OCI-M2 (cell line): ENCODE data around the gene SMIM43.
A peak's percentile ranks its signal among the peaks of the same experiment; 100 is the strongest.

Experiments
- DNase-seq: peaks from one replicate; lab custom pipeline; 2025; ENCODE audit not compliant: unreplicated experiment; lab: John Stamatoyannopoulos, UW

SMIM43 gene

DNA sequence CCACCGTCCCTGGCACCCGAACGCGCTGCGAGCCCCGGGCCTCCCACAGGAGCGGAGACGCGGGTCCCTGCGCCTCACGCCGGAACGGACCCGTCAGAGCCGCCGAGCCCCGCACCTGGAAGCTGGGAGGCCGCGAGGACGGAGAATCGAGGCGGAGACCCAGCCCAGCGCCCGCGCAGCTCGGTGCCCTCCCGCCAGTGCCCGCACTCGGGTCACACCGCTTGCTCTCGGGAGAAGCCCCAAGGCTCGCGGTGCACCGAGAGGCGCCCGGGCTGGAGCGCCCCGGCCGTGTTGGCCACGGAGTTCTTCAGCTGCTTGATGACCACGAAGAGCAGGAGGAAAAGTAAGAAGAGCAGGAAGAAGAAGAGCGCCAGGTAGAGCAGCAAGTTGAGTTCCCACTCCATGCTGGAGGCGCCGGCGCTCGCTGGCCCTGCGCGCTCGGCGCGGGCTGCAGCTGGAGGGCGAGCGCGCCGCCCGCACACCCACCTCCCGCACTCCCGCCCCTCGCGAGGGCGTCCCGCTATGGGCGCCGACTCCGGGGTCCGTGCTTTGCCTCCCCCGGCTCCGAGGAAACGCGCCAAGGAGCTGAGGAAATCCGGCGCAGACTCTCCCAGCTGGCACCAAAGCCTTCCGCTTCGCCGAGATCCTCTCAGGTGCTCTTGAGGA, at the start of gene SMIM43:
Gene SMIM43 (minus strand): TSS at position 463 of the 666 bp plus-strand sequence. CDS start 59 bp downstream, at position 404.
- DNase-seq, result no peak

DNA sequence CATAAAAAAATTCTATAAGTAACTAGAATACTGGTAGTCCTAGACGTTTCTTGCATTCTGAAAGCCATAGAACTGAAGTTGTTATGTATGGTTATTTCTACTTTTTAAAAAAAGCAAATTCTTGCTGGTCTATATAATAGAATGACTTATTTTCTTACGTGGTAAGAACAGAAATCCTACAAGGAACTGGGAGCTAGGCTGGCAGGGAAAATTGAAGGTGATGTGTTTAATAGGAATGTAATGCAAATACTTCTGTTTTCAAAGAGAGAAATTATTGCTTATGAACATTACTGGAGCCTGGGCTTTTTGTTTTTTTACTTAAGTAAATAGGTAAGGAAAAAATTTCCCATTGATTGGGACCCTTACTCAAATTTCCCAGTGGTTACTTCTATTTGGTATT, 49.8 kb upstream of the SMIM43 start:
- DNase-seq, result no peak

DNA sequence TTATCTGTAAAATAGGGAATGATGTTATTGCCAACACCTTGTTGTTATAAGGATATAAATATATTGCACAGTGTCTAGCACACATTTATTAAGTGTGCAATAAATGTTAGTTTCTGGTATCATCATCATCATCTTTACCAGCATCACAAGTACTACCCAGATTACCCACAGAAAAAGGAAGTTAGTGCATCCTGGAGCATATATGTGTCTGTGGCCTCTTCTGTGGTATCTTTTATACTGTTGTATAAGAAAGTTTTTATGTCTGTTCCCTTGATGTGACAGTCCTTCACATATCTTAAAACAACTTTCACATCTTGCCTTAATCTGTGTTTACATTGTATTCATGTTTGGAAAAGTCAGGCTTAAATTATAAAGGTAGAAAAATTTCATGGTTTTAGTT, 46.2 kb upstream of the SMIM43 start:
- DNase-seq, result no peak

DNA sequence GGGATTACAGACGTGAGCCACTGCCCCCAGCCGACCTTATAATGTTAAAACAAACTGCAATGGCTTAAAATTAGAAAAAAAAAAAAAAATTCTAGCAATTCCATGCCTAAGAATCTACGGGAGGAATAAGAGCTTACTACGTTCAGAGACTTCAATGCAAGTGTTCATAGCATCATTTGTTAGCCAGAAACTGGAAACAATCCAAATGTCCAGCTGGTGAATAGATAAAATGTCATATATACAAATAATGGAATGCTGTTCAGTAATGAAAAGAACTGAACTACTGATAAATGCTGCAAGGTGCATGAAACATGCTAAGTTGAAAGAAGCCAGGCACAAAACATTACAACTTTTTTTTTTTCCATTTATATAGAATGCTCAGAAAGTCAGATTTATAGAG, 41.4 kb upstream of the SMIM43 start:
- DNase-seq, result no peak

DNA sequence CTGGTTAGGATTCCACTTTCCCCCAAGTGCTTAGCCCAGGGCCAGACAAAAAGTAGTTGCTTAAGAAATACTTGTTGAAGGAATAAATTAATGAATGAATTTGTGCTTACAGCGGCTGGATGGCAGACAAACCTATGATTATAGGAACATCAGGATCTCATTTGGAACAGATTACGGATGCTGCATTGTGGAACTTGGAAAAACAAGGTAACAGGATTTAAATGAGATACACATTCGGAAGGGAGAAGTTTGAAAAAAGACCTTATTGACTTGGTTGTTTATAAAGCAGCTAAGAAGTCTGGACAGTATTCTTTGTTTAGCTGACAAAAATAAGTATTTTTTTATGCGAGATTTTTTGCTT, 36.7 kb upstream of the SMIM43 start:
- no peak for DNase-seq

DNA sequence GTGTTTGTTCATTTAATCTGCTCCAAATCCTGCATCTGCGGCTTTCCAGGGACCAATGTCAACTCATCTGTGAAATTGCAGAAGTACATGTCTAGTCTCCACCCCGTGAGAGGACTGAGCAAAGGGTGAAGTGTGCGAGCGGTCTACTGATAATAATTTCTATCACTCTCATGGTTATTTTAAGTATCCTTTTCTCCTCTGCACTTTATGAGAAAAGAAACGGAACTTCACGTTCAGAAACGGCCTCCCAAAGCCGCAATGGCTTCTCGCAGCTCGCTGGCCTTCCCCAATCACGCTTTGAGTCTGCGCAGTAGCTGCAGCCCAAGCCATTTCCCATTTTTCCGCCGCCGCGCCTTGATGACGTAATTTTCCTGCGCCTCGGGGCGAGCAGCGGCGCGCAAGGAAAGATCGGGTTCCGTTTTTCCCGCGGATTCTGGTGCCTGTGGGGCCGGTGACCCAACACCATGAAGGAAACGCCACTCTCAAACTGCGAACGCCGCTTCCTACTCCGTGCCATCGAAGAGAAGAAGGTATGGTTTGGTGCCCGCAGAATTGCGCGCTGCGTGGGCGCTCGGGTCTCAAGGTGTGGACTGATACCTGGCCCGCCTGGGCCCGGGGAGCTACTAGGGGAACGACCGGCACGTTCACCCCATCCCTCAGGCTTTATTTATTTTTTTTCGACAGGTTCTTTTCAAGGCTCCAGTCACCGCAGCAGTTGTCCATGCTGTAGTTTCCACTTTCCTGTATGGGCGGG, 36.2 kb upstream of the SMIM43 start, which contains the start of gene EXOSC9:
Gene EXOSC9 (plus strand): TSS at position 363 of the 754 bp plus-strand sequence. CDS start 102 bp downstream, at position 465.
- DNase-seq, result peak; percentile 61

DNA sequence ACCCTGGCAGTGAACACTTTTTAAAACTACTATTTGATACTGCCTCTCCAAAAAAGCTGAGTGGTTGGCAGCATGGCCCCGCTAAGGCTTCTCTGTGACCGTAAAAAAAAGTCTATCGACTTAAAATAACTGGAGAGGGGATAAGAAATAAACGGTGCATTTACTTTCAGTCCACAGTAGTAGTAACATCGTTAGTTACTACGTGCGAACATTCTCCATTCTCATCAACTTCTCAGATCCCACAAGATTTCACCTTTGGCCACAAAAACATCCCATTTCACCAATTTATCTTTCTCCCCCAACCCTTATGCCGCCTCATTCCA, 35.6 kb upstream of the SMIM43 start:
- no peak for DNase-seq

DNA sequence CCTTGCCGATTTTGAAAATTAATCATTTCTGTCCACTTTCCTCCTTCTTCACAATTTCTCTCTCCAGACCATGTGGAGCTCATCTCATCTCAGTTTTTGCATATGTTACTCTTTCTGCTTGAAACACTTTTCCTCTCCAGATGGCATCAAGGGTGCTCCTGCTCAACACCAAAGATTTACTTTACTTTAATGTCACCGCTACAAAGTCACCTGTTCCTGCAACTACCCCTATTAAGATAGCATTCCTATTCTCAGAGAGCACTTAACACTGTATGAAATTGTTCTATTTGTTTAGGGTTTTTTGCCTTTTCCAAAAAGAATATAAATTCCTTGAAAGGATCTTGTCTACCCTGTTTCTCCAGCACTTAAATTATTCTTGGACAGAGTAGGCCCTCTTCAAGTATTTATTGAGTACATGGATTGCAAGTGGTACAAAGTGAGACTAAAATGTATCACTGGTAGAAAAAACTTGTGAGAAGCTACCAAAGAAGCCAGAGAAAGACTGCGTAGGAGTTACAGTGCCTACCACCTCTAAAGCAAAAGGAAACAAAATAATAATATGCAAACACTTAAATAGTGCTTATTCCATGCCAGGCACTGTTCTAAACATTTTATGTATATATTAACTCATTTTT, 35.0 kb upstream of the SMIM43 start:
- no peak for DNase-seq

DNA sequence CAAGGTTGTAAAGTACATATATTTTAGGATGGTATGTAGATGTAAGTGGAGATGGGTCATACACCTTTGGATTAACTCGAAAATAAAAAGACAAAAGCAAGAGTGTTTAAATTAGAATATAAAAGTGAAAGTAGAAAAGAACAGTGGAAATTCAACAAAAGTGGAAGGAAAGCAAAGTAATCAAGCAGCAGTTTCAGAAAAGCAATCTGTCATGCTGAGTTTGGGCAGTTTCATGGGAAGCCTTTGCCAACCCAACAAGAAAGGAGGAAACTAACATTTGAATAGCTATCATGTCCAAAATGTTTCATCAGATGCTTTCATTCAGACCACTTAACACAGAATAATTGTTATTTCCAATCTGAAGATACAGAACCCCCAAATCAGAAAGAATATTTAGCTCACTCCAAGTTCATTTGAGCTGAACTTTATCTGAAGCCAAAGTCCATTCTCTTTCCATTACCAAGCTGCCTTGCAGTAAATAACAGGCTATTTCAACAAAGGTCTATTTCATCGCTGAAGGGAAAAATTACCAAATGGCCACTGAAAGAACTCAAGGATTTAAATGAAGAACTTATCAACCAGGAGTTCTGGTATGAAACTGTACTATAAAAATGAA, 34.4 kb upstream of the SMIM43 start:
- DNase-seq, result no peak

DNA sequence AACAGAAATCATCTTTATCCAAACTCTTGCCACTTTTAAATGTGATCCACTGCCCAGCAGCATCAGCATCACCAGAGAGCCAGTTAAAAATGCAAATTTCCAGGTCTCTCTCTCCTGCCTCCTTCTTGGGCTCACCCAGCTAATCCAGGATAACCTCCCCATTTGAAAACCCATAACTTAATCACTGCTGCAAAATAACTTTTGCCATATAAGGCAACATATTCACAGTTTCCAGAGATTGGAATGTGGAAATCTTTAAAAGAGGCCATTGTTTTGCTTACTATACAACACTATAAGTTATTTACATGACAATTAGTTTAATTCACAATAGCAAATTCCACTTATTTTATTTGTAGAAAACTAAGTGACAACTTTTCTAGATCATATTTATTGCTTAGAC, 31.3 kb upstream of the SMIM43 start:
- no peak for DNase-seq

DNA sequence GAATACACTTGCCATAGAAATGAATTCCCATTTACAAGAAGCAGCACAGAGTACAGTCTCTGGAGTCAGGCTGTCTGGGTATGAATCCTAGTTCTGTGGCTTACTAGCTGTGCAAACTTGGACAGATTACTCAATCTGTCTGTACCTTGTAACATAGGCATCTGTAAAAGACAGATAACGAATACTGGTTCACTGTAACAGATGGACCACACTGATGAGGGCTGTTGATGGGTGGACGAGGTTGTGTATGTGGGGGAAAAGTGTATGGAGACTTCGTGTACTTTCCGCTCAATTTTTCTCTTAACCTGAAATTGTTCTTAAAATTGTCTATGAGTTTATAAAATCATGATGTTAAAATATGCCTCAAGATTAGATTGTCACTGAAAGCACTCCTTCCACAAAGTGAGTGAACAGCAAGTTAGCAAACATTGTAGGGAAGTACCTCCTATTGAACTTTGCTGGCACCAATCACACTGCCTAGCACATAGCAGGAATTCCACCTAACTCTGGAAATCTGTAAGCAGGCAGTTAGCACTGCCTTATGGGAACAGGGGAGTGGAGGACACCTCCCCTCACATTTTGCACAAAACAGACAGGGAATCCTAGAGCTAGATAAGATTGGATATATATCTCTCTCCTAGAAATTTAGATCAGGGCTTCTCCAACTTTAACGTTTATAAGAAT, 29.7 kb upstream of the SMIM43 start:
- peak; percentile 8 for DNase-seq

DNA sequence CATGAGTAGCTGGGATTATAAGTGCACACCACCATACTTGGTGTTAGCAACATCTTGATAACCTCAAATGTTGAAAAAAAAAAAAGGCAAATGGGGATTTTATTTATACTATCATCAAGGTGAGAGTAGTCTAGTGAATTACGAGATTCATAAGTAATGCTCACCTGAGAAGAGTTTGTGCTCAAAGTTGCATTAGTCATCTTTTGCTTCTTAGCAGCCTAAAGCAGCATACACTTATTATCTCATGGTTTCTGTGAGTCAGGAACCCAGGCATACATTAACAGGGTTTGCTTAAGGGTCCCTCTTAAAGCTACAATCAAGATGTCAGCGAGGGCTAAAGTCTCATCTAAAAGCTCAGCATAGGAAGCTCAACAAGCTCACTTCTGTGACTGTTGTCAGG, 28.0 kb upstream of the SMIM43 start:
- no peak for DNase-seq

DNA sequence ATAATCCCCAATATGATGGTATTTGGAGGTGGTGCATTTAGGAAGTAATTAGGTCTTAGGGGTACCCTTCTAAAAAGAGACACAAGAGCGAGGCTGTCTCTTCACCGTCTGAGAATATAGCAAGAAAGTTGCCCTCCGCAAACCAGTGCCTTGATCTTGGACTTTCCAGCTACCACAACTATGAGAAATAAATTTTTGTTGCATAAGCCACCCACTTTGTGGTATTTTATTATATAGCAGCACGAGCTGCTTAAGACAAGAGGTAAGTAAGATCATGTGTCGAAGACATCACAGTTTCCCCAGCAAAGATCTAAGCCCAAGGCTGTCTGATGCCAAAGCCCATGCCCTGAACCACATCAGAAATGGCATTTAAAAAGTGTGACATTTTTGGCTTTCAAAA, 26.5 kb upstream of the SMIM43 start:
- DNase-seq, result no peak

DNA sequence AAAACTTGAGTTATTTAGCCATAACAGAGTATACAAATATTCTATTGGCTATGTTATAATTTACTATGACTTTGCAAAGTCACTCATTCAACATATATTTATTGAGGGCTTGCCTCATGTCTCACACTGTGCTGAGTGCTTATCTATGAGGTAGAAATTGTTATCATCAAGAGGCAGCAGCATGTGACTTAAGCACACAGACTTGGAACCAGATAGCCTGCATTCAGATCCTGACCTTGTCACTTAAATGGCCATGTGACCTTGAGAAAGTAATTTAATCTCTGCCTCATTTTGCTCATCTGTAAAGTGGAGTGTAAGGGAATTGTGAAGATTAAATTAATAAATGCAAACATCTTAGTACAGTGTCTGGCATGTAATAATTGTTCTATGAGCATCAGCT, 26.0 kb upstream of the SMIM43 start:
- no peak for DNase-seq

DNA sequence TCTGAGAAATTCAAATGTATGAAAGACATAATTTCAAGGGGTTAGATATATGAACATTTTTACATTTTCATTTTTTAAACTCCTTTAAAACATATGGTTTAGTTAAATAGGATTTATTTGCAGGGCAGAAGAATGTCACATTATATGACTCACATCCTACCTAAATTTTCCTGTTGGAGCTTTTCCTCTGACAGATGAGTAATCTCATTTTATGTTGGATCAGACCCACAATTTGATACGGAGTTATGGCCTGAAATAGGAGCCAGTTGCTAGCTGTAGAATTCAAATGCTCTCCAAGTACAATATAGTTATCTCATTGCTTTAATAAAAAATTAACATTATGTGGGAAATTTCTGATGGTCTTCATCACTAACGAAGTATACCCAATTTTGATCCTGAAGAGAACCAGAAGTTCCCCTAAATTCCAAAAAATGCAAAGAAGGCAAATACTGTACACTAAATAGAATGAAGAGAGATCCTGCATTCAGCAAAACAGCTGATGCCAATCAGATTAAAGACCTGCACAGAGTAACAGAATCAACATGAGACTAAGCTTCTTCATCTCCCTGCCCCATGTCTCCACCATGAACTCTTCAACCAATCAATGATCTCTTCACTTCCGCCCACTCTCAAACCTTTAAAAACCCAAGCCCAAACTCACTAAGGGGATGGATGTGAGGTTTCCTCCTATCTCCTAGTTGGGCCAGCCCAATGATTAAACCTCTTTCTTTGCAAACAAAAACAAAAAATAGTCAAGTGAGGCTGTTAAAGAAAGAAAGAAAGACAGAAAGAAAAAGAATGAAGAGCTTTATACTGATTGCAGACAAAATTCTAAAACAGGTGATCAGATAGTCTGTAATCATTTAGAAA, 25.2 kb upstream of the SMIM43 start:
- DNase-seq, result no peak

DNA sequence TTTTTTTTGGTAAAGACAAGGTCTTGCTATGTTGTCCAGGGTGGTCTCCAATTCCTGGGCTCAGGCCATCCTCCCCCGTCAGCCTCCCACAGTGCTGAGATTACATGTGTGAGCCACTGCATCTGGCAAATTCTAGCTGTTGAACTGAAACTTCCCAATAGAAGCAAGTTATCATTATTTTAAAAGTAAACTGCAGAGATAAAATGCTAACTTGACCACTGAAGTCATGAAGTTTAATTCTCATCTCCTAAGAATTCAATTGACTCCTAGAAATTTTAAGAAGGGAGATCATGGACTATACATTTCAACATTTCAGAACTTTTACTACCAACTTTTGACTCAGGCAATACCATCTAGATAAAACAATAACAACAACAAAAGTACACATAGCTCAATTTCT, 24.5 kb upstream of the SMIM43 start:
- DNase-seq, result no peak

DNA sequence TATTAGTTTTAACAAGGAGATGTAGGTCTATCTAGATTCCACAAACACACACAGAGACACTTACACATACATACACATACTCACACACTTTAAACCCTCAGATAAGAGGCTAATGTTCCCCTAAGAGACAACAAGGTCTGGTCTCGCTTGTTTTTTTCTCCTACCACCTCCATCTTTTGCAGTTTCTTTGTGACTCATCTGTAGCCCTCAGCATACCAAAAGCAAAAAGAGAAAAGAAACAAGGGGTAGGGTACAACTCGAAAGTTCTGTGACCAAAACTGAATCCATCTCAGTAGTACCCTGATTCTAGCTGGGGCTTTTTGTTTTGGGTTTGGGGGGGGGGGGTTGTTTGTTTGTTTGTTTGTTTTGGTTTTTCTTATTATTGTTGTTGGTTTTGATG, 23.9 kb upstream of the SMIM43 start:
- DNase-seq, result no peak

DNA sequence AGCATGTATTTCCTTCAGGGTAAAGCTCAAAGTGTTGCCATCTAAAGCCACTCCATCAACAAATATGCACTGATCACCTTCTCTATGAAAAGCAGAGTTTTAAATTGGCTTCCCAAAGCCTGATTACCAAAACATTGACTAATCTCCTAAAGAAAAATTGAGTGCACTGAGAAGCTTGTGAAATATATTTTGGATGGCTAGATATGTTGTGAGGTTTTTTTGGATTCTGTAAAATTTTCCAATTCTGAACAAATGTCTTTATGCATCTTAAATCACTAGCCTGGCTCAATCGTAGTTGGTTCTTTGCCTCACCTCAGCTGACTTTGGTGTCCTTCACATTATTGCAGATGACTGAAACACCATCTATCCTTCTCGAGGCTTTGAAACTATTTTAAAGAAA, 21.3 kb upstream of the SMIM43 start:
- DNase-seq, result no peak

DNA sequence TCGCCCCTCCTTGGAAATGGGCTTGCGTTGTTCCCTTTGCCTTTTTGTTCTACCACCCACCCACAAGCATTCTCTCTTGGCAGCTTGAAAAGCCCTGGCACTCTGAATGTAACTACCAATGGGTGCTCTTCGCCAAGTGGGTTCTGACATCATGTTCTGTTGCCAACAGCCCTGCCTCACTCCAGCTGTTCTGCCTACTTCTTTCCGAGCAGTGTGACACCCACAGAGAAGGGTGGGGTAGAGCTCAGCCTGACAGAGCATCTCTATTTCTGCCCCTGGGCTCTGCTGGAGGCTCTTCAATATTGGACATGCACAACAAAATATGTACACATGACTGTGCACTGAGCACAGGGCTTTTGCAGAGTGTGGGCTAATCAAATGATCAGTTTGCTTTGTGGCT, 20.5 kb upstream of the SMIM43 start:
- no peak for DNase-seq

DNA sequence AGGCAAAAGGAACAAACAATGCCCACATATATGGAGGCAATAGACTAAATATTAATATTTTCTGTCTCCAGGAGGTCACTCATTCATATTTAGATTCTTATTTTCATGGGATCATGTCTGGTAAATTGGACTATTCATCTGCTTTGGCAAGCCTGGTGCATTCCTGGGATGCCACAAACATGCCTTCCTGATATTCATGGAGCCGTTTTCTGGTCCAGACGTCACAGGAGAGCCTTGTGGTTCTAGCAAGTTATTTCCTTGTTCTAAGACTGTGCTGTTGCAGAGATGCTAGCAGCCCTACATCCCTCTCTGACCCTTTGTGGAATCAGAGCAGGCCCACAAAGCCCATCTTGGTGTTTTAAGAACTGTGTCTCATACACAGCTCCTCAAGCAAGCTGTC, 20.0 kb upstream of the SMIM43 start:
- DNase-seq, result no peak
